GM23338 (cell line): ENCODE data around the gene P2RY13. TPM values are rescaled to one million over a fixed set of nuclear protein-coding genes. Genes with fewer than 3 reads are reported as not detected.

Experiments used
- ATAC-seq: fragments of 200-7000 bp; cut with Tn5 transposase; 3 replicates; pipeline ENCODE4 v1.9.1; 2020
- DNase-seq: peaks from one replicate; pipeline ENCODE4 v3.0.0-alpha.2; 2015; ENCODE audit warnings: low spot score
- H2AFZ ChIP-seq: fragments of 200-600 bp; sonication (generic); 2 replicates; pipeline ENCODE4 v1.8.0; 2016; ENCODE audit warnings: antibody characterized with exemption, mild to moderate bottlenecking, moderate library complexity
- H3F3A ChIP-seq: fragments of 200-600 bp; sonication (generic); replicated peaks from 2 replicates; pipeline ENCODE4 v1.8.0; 2017; ENCODE audit warnings: antibody characterized with exemption, mixed run types, low read depth
- H3K27ac ChIP-seq: fragments of 200-600 bp; sonication (generic); 2 replicates; pipeline ENCODE4 v1.6.1; 2016; ENCODE audit warnings: low read depth
- H3K27me3 ChIP-seq: fragments of 200-600 bp; sonication (generic); 2 replicates; pipeline ENCODE4 v1.8.0; 2016; ENCODE audit warnings: mild to moderate bottlenecking, mixed run types, moderate library complexity; ENCODE audit not compliant: insufficient read depth
- H3K36me3 ChIP-seq: fragments of 200-600 bp; sonication (generic); 2 replicates; pipeline ENCODE4 v1.8.0; 2016; ENCODE audit warnings: mild to moderate bottlenecking; ENCODE audit not compliant: insufficient read depth
- H3K4me1 ChIP-seq: fragments of 200-600 bp; sonication (generic); 2 replicates; pipeline ENCODE4 v1.8.0; 2016; ENCODE audit warnings: mild to moderate bottlenecking, moderate library complexity; ENCODE audit not compliant: insufficient read depth
- H3K4me2 ChIP-seq: fragments of 200-600 bp; sonication (generic); 2 replicates; pipeline ENCODE4 v1.7.1; 2017; ENCODE audit warnings: mixed run types
- H3K4me3 ChIP-seq: fragments of 200-600 bp; sonication (generic); 2 replicates; pipeline ENCODE4 v1.6.1; 2016; ENCODE audit warnings: mixed run types
- H3K79me2 ChIP-seq: fragments of 200-600 bp; sonication (generic); replicated peaks from 2 replicates; pipeline ENCODE4 v1.8.0; 2017; ENCODE audit warnings: mild to moderate bottlenecking; ENCODE audit not compliant: insufficient read depth
- H3K9me2 ChIP-seq: fragments of 200-600 bp; sonication (generic); 2 replicates; pipeline ENCODE4 v1.8.0; 2017; ENCODE audit not compliant: insufficient read depth
- H4K20me1 ChIP-seq: fragments of 200-600 bp; sonication (generic); replicated peaks from 2 replicates; pipeline ENCODE4 v1.8.0; 2017; ENCODE audit warnings: mild to moderate bottlenecking; ENCODE audit not compliant: insufficient read depth
- H3K27ac Mint-ChIP-seq: 2 replicates; pipeline ENCODE4 v1.8.0; 2020; ENCODE audit warnings: inconsistent platforms, mild to moderate bottlenecking, moderate library complexity, mixed read lengths
- H3K27me3 Mint-ChIP-seq: 3 replicates; pipeline ENCODE4 v1.8.0; 2022; ENCODE audit warnings: low read depth, mild to moderate bottlenecking, moderate library complexity, mixed read lengths, inconsistent platforms; ENCODE audit not compliant: insufficient read depth, poor library complexity
- H3K36me3 Mint-ChIP-seq: 3 replicates; pipeline ENCODE4 v1.8.0; 2021; ENCODE audit warnings: low read depth, mild to moderate bottlenecking, inconsistent platforms, moderate library complexity, mixed read lengths
- H3K4me1 Mint-ChIP-seq: 3 replicates; pipeline ENCODE4 v1.8.0; 2020; ENCODE audit warnings: mild to moderate bottlenecking, inconsistent platforms, mixed read lengths
- H3K4me3 Mint-ChIP-seq: 3 replicates; pipeline ENCODE4 v1.8.0; 2021; ENCODE audit warnings: moderate library complexity, mild to moderate bottlenecking, inconsistent platforms, mixed read lengths
- H3K9me3 Mint-ChIP-seq: 3 replicates; pipeline ENCODE4 v1.8.0; 2020; ENCODE audit warnings: moderate library complexity, mild to moderate bottlenecking, inconsistent platforms, mixed read lengths
- CREB1 ChIP-seq: fragments of 250-450 bp; sonication (Bioruptor Pico); IDR thresholded peaks from 2 replicates; pipeline ENCODE4 v1.5.0; 2020; ENCODE audit warnings: low read depth, mild to moderate bottlenecking, moderate library complexity
- EZH2 ChIP-seq: fragments of 200-600 bp; sonication (generic); IDR thresholded peaks from one replicate; pipeline ENCODE4 v1.8.0; 2017; ENCODE audit warnings: antibody characterized with exemption, mild to moderate bottlenecking, low read depth; ENCODE audit not compliant: unreplicated experiment
- EZH2phosphoT487 ChIP-seq: fragments of 200-600 bp; sonication (generic); IDR thresholded peaks from one replicate; pipeline ENCODE4 v1.8.1; 2018; ENCODE audit warnings: antibody characterized with exemption; ENCODE audit not compliant: unreplicated experiment
- JUNB ChIP-seq: IDR thresholded peaks from one replicate; pipeline ENCODE4 v1.6.1; 2016; ENCODE audit warnings: antibody characterized with exemption; ENCODE audit not compliant: unreplicated experiment
- NANOG ChIP-seq: IDR thresholded peaks from 2 replicates; pipeline ENCODE4 v1.6.1; 2016; ENCODE audit warnings: antibody characterized with exemption, borderline replicate concordance
- POLR2AphosphoS5 ChIP-seq: IDR thresholded peaks from 2 replicates; pipeline ENCODE4 v1.6.1; 2016; ENCODE audit warnings: antibody characterized with exemption, low read depth
- STAT1 ChIP-seq: IDR thresholded peaks from one replicate; pipeline ENCODE4 v1.6.1; 2016; ENCODE audit warnings: antibody characterized with exemption; ENCODE audit not compliant: unreplicated experiment
- ZNF114 ChIP-seq: fragments of 250-450 bp; sonication (Bioruptor Pico); IDR thresholded peaks from 2 replicates; pipeline ENCODE4 v1.5.0; 2020; ENCODE audit warnings: mild to moderate bottlenecking, moderate library complexity
- ZNF331 ChIP-seq: fragments of 250-450 bp; sonication (Bioruptor Pico); IDR thresholded peaks from 2 replicates; pipeline ENCODE4 v1.5.0; 2020; ENCODE audit warnings: low read depth, mild to moderate bottlenecking, moderate library complexity
- polyA plus RNA-seq: library from polyadenylated mRNA; unstranded; fragments of >200 nt; fragmentation: Nextera tagmentation; extraction: Ambion mirVana; gene quantifications from 2 replicates; pipeline ENCODE4 v1.2.1, GENCODE V29; 2016
- total RNA-seq: library from RNA; depleted of rRNA; stranded (reverse); fragments of >200 nt; shearing (Covaris generic); gene quantifications from 2 replicates; pipeline ENCODE4 v1.2.3, GENCODE V29; 2014
- TF ChIP-seq, protein P1 (sequence below), 2 experiments: fragments of 200-600 bp in 1 of 2; sonication (generic) in 1 of 2; conservative IDR thresholded peaks; 2 replicates each; pipeline versions ENCODE4 v1.5.1 to v1.6.1; 2016 to 2017; ENCODE audit warnings: antibody characterized with exemption in 2 of 2, low read depth in 2 of 2, mild to moderate bottlenecking in 2 of 2, moderate library complexity in 1 of 2
- TF ChIP-seq, protein P2 (sequence below): fragments of 250-450 bp; sonication (Bioruptor Pico); IDR thresholded peaks from 2 replicates; pipeline ENCODE4 v1.5.0; 2020; ENCODE audit warnings: mild to moderate bottlenecking, moderate library complexity
- TF ChIP-seq, protein P3 (sequence below): IDR thresholded peaks from one replicate; pipeline ENCODE4 v1.6.1; 2018; ENCODE audit warnings: antibody characterized with exemption; ENCODE audit not compliant: unreplicated experiment
- TF ChIP-seq, protein P4 (sequence below): IDR thresholded peaks from 2 replicates; pipeline ENCODE4 v1.6.1; 2016; ENCODE audit warnings: antibody characterized with exemption

The P2RY13 gene
- total and polyA plus RNA-seq, 2 experiments from 2014 or later: 0.68 TPM; not detected in 1

DNA sequence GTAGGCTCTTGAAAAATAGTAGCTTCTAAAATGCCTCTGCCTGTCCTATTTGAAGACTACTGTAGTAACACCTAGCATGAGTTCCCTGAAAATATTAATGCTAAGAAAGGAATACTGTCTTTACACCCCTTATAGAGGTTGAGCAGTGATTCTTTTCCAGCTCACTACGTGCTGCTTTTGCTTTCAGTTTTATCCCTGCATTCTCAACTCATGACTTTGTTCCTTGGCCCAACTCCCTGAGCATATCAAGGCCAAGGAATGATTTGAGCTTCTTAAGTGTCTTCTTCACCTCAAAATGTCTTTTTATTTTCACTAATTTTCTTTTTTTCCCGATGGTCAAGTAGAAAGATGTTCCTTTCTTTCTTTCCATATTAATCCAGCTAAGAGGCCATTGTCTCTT is 16.5 kb upstream of the P2RY13 start:
- no peaks in the 10 kb centered on the region for H3K9me2 ChIP-seq
- no peak overlapping the region for H3K4me3 ChIP-seq
- Mint-ChIP-seq H3K9me3 (no peaks in the 10 kb centered on the region), H3K27ac (no peak overlapping the region), H3K4me3 (no peak overlapping the region), H3K4me1 (peaks cover 44% of the 10 kb centered on the region), H3K36me3 (no peaks in the 10 kb centered on the region), H3K27me3 (peaks cover 4% of the 10 kb centered on the region)
- H3K79me2 ChIP-seq: no peaks in the 10 kb centered on the region
- H3K27me3 ChIP-seq: no peaks in the 10 kb centered on the region
- DNase-seq (no peak), ATAC-seq (no peak)
- no peak overlapping the region for H3K27ac ChIP-seq
- H3K4me1 ChIP-seq: peaks cover 37% of the 10 kb centered on the region
- H3K4me2 ChIP-seq: no peak overlapping the region
- TF ChIP-seq, protein P1, sequence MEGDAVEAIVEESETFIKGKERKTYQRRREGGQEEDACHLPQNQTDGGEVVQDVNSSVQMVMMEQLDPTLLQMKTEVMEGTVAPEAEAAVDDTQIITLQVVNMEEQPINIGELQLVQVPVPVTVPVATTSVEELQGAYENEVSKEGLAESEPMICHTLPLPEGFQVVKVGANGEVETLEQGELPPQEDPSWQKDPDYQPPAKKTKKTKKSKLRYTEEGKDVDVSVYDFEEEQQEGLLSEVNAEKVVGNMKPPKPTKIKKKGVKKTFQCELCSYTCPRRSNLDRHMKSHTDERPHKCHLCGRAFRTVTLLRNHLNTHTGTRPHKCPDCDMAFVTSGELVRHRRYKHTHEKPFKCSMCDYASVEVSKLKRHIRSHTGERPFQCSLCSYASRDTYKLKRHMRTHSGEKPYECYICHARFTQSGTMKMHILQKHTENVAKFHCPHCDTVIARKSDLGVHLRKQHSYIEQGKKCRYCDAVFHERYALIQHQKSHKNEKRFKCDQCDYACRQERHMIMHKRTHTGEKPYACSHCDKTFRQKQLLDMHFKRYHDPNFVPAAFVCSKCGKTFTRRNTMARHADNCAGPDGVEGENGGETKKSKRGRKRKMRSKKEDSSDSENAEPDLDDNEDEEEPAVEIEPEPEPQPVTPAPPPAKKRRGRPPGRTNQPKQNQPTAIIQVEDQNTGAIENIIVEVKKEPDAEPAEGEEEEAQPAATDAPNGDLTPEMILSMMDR (conservative IDR thresholded peaks at IDR 0.05; ENCODE audit: low read depth in 2 of 2): no peak
- TF ChIP-seq, protein P2, sequence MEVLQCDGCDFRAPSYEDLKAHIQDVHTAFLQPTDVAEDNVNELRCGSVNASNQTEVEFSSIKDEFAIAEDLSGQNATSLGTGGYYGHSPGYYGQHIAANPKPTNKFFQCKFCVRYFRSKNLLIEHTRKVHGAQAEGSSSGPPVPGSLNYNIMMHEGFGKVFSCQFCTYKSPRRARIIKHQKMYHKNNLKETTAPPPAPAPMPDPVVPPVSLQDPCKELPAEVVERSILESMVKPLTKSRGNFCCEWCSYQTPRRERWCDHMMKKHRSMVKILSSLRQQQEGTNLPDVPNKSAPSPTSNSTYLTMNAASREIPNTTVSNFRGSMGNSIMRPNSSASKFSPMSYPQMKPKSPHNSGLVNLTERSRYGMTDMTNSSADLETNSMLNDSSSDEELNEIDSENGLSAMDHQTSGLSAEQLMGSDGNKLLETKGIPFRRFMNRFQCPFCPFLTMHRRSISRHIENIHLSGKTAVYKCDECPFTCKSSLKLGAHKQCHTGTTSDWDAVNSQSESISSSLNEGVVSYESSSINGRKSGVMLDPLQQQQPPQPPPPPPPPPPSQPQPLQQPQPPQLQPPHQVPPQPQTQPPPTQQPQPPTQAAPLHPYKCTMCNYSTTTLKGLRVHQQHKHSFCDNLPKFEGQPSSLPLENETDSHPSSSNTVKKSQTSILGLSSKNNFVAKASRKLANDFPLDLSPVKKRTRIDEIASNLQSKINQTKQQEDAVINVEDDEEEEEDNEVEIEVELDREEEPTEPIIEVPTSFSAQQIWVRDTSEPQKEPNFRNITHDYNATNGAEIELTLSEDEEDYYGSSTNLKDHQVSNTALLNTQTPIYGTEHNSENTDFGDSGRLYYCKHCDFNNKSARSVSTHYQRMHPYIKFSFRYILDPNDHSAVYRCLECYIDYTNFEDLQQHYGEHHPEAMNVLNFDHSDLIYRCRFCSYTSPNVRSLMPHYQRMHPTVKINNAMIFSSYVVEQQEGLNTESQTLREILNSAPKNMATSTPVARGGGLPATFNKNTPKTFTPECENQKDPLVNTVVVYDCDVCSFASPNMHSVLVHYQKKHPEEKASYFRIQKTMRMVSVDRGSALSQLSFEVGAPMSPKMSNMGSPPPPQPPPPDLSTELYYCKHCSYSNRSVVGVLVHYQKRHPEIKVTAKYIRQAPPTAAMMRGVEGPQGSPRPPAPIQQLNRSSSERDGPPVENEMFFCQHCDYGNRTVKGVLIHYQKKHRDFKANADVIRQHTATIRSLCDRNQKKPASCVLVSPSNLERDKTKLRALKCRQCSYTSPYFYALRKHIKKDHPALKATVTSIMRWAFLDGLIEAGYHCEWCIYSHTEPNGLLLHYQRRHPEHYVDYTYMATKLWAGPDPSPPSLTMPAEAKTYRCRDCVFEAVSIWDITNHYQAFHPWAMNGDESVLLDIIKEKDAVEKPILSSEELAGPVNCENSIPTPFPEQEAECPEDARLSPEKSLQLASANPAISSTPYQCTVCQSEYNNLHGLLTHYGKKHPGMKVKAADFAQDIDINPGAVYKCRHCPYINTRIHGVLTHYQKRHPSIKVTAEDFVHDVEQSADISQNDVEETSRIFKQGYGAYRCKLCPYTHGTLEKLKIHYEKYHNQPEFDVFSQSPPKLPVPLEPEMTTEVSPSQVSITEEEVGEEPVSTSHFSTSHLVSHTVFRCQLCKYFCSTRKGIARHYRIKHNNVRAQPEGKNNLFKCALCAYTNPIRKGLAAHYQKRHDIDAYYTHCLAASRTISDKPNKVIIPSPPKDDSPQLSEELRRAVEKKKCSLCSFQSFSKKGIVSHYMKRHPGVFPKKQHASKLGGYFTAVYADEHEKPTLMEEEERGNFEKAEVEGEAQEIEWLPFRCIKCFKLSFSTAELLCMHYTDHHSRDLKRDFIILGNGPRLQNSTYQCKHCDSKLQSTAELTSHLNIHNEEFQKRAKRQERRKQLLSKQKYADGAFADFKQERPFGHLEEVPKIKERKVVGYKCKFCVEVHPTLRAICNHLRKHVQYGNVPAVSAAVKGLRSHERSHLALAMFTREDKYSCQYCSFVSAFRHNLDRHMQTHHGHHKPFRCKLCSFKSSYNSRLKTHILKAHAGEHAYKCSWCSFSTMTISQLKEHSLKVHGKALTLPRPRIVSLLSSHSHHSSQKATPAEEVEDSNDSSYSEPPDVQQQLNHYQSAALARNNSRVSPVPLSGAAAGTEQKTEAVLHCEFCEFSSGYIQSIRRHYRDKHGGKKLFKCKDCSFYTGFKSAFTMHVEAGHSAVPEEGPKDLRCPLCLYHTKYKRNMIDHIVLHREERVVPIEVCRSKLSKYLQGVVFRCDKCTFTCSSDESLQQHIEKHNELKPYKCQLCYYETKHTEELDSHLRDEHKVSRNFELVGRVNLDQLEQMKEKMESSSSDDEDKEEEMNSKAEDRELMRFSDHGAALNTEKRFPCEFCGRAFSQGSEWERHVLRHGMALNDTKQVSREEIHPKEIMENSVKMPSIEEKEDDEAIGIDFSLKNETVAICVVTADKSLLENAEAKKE (CRISPR knock-in tag): no peak
- no peak for TF ChIP-seq STAT1
- TF ChIP-seq POLR2AphosphoS5: no peak
- TF ChIP-seq ZNF331 (CRISPR knock-in tag): no peak
- TF ChIP-seq NANOG: no peak
- no peak for TF ChIP-seq EZH2phosphoT487
- TF ChIP-seq, protein P3, sequence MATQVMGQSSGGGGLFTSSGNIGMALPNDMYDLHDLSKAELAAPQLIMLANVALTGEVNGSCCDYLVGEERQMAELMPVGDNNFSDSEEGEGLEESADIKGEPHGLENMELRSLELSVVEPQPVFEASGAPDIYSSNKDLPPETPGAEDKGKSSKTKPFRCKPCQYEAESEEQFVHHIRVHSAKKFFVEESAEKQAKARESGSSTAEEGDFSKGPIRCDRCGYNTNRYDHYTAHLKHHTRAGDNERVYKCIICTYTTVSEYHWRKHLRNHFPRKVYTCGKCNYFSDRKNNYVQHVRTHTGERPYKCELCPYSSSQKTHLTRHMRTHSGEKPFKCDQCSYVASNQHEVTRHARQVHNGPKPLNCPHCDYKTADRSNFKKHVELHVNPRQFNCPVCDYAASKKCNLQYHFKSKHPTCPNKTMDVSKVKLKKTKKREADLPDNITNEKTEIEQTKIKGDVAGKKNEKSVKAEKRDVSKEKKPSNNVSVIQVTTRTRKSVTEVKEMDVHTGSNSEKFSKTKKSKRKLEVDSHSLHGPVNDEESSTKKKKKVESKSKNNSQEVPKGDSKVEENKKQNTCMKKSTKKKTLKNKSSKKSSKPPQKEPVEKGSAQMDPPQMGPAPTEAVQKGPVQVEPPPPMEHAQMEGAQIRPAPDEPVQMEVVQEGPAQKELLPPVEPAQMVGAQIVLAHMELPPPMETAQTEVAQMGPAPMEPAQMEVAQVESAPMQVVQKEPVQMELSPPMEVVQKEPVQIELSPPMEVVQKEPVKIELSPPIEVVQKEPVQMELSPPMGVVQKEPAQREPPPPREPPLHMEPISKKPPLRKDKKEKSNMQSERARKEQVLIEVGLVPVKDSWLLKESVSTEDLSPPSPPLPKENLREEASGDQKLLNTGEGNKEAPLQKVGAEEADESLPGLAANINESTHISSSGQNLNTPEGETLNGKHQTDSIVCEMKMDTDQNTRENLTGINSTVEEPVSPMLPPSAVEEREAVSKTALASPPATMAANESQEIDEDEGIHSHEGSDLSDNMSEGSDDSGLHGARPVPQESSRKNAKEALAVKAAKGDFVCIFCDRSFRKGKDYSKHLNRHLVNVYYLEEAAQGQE: no peak
- no peak for TF ChIP-seq ZNF114 (CRISPR knock-in tag)
- TF ChIP-seq, protein P4, sequence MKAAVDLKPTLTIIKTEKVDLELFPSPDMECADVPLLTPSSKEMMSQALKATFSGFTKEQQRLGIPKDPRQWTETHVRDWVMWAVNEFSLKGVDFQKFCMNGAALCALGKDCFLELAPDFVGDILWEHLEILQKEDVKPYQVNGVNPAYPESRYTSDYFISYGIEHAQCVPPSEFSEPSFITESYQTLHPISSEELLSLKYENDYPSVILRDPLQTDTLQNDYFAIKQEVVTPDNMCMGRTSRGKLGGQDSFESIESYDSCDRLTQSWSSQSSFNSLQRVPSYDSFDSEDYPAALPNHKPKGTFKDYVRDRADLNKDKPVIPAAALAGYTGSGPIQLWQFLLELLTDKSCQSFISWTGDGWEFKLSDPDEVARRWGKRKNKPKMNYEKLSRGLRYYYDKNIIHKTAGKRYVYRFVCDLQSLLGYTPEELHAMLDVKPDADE: no peak
- TF ChIP-seq EZH2: no peak
- no peak for TF ChIP-seq CREB1 (CRISPR knock-in tag)
- TF ChIP-seq JUNB: no peak
- H3F3A ChIP-seq: no peaks in the 10 kb centered on the region
- H2AFZ ChIP-seq: no peak overlapping the region
- no peaks in the 10 kb centered on the region for H4K20me1 ChIP-seq
- H3K36me3 ChIP-seq: no peaks in the 10 kb centered on the region
